WTC11 (cell line): ENCODE results near the gene EHF.

ENCODE experiments used
- CBFB ChIP-seq: sonication (generic); formaldehyde crosslinking; IDR thresholded peaks from 2 replicates; pipeline ENCODE4 v1.8.1; 2022; ENCODE audit warnings: mild to moderate bottlenecking, low read depth, missing genetic modification reagents
- ESRRA ChIP-seq: sonication (generic); formaldehyde crosslinking; IDR thresholded peaks from 2 replicates; pipeline ENCODE4 v1.8.1; 2022; ENCODE audit warnings: mild to moderate bottlenecking, missing genetic modification reagents, borderline replicate concordance
- FOXJ3 ChIP-seq: sonication (generic); formaldehyde crosslinking; IDR thresholded peaks from 2 replicates; pipeline ENCODE4 v1.9.0; 2021; ENCODE audit warnings: missing genetic modification reagents, mild to moderate bottlenecking, borderline replicate concordance
- NFATC4 ChIP-seq: fragments of 250-450 bp; sonication (Bioruptor Pico); IDR thresholded peaks from 2 replicates; pipeline ENCODE4 v1.9.0; 2021; ENCODE audit warnings: mild to moderate bottlenecking
- NFYB ChIP-seq: sonication (generic); formaldehyde crosslinking; conservative IDR thresholded peaks from 2 replicates; pipeline ENCODE4 v1.8.0; 2022; ENCODE audit warnings: low read depth, missing genetic modification reagents
- STAT6 ChIP-seq: sonication (generic); formaldehyde crosslinking; conservative IDR thresholded peaks from 2 replicates; pipeline ENCODE4 v1.8.1; 2023; ENCODE audit warnings: mild to moderate bottlenecking, low read depth, missing genetic modification reagents, moderate library complexity
- TEAD4 ChIP-seq: sonication (generic); formaldehyde crosslinking; IDR thresholded peaks from 2 replicates; pipeline ENCODE4 v1.8.0; 2022; ENCODE audit warnings: mild to moderate bottlenecking, missing genetic modification reagents
- ZBTB21 ChIP-seq: sonication (generic); formaldehyde crosslinking; IDR thresholded peaks from 2 replicates; pipeline ENCODE4 v1.8.1; 2023; ENCODE audit warnings: mild to moderate bottlenecking, missing genetic modification reagents, borderline replicate concordance
- ZMAT4 ChIP-seq: fragments of 250-450 bp; sonication (Bioruptor Pico); IDR thresholded peaks from 2 replicates; pipeline ENCODE4 v1.9.0; 2021; ENCODE audit warnings: mild to moderate bottlenecking
- ZNF416 ChIP-seq: fragments of 250-450 bp; sonication (Bioruptor Pico); IDR thresholded peaks from 2 replicates; pipeline ENCODE4 v1.9.0; 2021; ENCODE audit warnings: mild to moderate bottlenecking, inconsistent platforms
- TF ChIP-seq, protein P1 (sequence below): sonication (generic); formaldehyde crosslinking; IDR thresholded peaks from 2 replicates; pipeline ENCODE4 v1.8.1; 2023; ENCODE audit warnings: mild to moderate bottlenecking, moderate library complexity, missing genetic modification reagents
- TF ChIP-seq, protein P2 (sequence below): fragments of 200-600 bp; IDR thresholded peaks from 2 replicates; pipeline ENCODE4 v1.8.0; 2022; ENCODE audit warnings: antibody characterized with exemption
- TF ChIP-seq, protein P3 (sequence below): sonication (generic); formaldehyde crosslinking; IDR thresholded peaks from 2 replicates; pipeline ENCODE4 v1.8.0; 2022; ENCODE audit warnings: mild to moderate bottlenecking, missing genetic modification reagents

DNA sequence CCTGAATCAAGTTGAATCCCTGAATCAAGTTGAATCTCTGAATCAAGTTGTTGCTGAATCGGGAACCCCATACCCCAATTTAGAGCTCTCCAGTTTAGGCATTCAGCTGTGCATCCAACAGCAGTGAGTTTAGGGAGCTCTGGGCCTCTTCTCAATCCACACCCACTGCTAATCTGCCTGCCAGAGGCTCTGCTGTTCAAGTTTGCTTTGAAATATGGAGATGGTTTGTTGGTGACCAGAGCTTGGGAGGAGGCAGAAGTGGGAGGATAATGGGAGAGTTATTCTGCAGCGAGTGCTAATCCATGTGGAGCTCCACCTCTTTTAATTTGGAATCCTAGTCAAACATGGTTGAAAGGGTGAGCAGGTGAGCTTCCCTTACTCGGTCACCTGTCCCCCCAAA, 22.4 kb downstream of the EHF start:
- TF ChIP-seq NFATC4 (CRISPR knock-in tag) (no peak), FOXJ3 (CRISPR knock-in tag) (no peak), ZNF416 (CRISPR knock-in tag) (no peak), STAT6 (CRISPR knock-in tag) (no peak), ZBTB21 (CRISPR knock-in tag) (no peak), ESRRA (CRISPR knock-in tag) (no peak), NFYB (no peak), CBFB (CRISPR knock-in tag) (no peak), ZMAT4 (no peak), TEAD4 (CRISPR knock-in tag) (no peak)
- TF ChIP-seq, protein P1, sequence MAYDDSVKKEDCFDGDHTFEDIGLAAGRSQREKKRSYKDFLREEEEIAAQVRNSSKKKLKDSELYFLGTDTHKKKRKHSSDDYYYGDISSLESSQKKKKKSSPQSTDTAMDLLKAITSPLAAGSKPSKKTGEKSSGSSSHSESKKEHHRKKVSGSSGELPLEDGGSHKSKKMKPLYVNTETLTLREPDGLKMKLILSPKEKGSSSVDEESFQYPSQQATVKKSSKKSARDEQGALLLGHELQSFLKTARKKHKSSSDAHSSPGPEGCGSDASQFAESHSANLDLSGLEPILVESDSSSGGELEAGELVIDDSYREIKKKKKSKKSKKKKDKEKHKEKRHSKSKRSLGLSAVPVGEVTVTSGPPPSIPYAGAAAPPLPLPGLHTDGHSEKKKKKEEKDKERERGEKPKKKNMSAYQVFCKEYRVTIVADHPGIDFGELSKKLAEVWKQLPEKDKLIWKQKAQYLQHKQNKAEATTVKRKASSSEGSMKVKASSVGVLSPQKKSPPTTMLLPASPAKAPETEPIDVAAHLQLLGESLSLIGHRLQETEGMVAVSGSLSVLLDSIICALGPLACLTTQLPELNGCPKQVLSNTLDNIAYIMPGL (CRISPR knock-in tag), result no peak
- TF ChIP-seq, protein P2, sequence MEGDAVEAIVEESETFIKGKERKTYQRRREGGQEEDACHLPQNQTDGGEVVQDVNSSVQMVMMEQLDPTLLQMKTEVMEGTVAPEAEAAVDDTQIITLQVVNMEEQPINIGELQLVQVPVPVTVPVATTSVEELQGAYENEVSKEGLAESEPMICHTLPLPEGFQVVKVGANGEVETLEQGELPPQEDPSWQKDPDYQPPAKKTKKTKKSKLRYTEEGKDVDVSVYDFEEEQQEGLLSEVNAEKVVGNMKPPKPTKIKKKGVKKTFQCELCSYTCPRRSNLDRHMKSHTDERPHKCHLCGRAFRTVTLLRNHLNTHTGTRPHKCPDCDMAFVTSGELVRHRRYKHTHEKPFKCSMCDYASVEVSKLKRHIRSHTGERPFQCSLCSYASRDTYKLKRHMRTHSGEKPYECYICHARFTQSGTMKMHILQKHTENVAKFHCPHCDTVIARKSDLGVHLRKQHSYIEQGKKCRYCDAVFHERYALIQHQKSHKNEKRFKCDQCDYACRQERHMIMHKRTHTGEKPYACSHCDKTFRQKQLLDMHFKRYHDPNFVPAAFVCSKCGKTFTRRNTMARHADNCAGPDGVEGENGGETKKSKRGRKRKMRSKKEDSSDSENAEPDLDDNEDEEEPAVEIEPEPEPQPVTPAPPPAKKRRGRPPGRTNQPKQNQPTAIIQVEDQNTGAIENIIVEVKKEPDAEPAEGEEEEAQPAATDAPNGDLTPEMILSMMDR, result no peak
- TF ChIP-seq, protein P3, sequence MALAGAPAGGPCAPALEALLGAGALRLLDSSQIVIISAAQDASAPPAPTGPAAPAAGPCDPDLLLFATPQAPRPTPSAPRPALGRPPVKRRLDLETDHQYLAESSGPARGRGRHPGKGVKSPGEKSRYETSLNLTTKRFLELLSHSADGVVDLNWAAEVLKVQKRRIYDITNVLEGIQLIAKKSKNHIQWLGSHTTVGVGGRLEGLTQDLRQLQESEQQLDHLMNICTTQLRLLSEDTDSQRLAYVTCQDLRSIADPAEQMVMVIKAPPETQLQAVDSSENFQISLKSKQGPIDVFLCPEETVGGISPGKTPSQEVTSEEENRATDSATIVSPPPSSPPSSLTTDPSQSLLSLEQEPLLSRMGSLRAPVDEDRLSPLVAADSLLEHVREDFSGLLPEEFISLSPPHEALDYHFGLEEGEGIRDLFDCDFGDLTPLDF (CRISPR knock-in tag), result no peak
